Measurements from ENCODE around the gene MARCHF10. TPM values are rescaled to one million over a fixed set of nuclear protein-coding genes. Genes with fewer than 3 reads are reported as not detected.

Gene MARCHF10
- total and polyA plus RNA-seq, 2 of the 13 experiments (the other 11 are each of a cell fraction or from before 2014, with no cell fraction given), result not detected

DNA sequence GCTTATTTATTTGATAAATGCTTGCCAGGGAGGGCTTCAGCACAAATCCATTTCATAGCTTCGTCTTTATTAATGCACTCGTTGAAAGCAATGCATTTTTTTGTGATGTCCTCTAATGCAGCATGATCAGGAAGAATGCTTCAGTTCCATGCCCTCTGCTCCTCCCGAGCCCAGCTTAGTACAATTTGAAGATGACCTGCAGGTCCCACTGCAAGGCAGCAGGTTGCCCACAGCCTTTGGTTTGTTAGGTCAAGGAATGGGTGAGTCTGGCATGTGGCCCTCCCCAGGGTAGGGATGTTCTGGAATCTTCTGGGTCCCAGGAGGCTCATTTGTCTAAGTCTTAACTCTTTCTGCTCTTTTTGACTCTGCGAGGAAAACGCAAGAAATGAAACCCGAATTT lies 49.4 kb upstream of the MARCHF10 start (continued):
- TF ChIP-seq GTF2F1 (IDR thresholded peaks at IDR 0.05; ENCODE audit: low read length), result no peak

DNA sequence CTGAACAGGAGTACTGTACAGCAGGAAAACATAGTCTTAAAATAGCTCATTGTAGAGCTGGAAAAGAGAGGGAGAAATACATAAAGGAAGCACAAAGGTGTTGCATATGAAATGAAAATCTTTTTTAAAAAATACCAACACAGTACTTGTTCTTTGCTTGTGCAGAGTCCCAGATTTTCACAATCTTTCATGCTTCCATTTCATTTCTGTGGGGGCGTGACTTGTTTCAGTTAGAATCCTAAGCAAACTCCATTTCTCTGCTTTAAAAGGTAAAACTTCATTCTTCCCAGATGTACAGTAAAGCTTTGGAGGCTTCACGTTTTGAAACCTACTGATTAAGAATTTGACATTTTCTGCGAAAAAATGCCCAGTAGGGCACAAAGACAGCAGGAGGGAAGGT lies 48.5 kb upstream of the MARCHF10 start:
- DNase-seq (ENCODE audit: low spot score) (no peak), FAIRE-seq (no peak), ATAC-seq (no peak)
- no peak overlapping the region for H2AFZ ChIP-seq (ENCODE audit: low read length)
- TF ChIP-seq ZNF891 (CRISPR knock-in tag; IDR thresholded peaks at IDR 0.05), result no peak
- TF ChIP-seq ZBTB7B (CRISPR knock-in tag; IDR thresholded peaks at IDR 0.05), result no peak
- no peak for TF ChIP-seq ONECUT2 (CRISPR knock-in tag; IDR thresholded peaks at IDR 0.05)
- TF ChIP-seq SMAD1 (CRISPR knock-in tag; IDR thresholded peaks at IDR 0.05; ENCODE audit: borderline replicate concordance, low read depth), result no peak
- intact Hi-C loops (cut with micrococcal nuclease; ENCODE audit: unreplicated experiment) (no loop called here), in situ Hi-C loops (cut with HindIII; ENCODE audit: extremely low pct_ligation_motif_present, low pct_unique_long_range_greater_than_20kb) (no loop called here)
- no TSS peak for BruUV-seq (replicated peaks)
- H3K4me2 ChIP-seq (ENCODE audit: low read depth, low read length), result no peak overlapping the region
- no peaks in the 10 kb centered on the region for H3K9me3 ChIP-seq (ENCODE audit: low read length)
- H3K79me2 ChIP-seq (ENCODE audit: insufficient read depth, low read length), result no peaks in the 10 kb centered on the region
- WGBS (ENCODE audit: low lambda C conversion rate), result 5% methylated on average over 3 of the region's 3 CpGs
- no peaks in the 10 kb centered on the region for H3K4me1 ChIP-seq (ENCODE audit: insufficient read depth, low read length)
- no peak overlapping the region for H3K4me3 ChIP-seq (replicated peaks in 1 of 3; ENCODE audit: insufficient read depth in 1 of 3, low read depth in 2 of 3, low read length in 3 of 3)
- CTCF ChIA-PET (ENCODE audit: low intra/inter-chr PET ratio, low total read pairs), result no interaction called here
- H3K27me3 ChIP-seq (ENCODE audit: control insufficient read depth in 1 of 2, insufficient read depth in 2 of 2, low read length in 2 of 2), result peaks cover 0 to 23% of the 10 kb centered on the region in 2 experiments; a peak in 2 of 5 replicates
- no peaks in the 10 kb centered on the region for H4K20me1 ChIP-seq (ENCODE audit: insufficient read depth, low read length)
- no peak overlapping the region for H3K9ac ChIP-seq (ENCODE audit: insufficient read depth, low read depth, low read length)
- no peaks in the 10 kb centered on the region for H3K36me3 ChIP-seq (replicated peaks in 1 of 2; ENCODE audit: control insufficient read depth in 1 of 2, insufficient read depth in 2 of 2, low read length in 2 of 2)
- H3K27ac ChIP-seq (ENCODE audit: extremely low read length, insufficient read depth, low read length), result no peak overlapping the region
- POLR2A ChIA-PET, result no interaction called here

DNA sequence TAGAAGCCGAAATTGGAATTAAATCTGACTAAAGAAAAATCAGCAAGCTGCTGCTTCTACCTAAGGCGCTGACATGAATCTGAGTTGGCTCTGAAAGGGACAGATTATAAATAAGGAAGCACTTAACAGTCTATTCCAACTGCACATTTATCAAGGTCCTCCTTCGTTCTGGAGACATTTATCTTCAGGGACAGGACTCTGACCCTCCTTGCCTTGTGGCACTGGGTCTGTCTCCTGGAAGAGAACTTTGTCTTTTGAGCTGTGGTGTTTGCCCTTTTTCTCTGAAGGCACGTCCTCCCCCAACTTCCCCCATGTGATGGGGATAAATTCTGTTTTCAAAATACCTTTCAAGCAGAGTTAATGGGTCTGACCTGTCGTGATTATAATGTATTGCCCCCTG lies 47.0 kb upstream of the MARCHF10 start:
- FAIRE-seq (no peak), DNase-seq (ENCODE audit: low spot score) (no peak), ATAC-seq (no peak)
- no peak overlapping the region for H3K9ac ChIP-seq (ENCODE audit: insufficient read depth, low read depth, low read length)
- intact Hi-C loops (cut with micrococcal nuclease; ENCODE audit: unreplicated experiment) (no loop called here), in situ Hi-C loops (cut with HindIII; ENCODE audit: extremely low pct_ligation_motif_present, low pct_unique_long_range_greater_than_20kb) (no loop called here)
- no peaks in the 10 kb centered on the region for H3K36me3 ChIP-seq (replicated peaks in 1 of 2; ENCODE audit: control insufficient read depth in 1 of 2, insufficient read depth in 2 of 2, low read length in 2 of 2)
- H3K4me1 ChIP-seq (ENCODE audit: insufficient read depth, low read length), result no peaks in the 10 kb centered on the region
- POLR2A ChIA-PET, result no interaction called here
- no peaks in the 10 kb centered on the region for H4K20me1 ChIP-seq (ENCODE audit: insufficient read depth, low read length)
- CTCF ChIA-PET (ENCODE audit: low intra/inter-chr PET ratio, low total read pairs), result no interaction called here
- BruUV-seq (replicated peaks), result no TSS peak
- H3K4me2 ChIP-seq (ENCODE audit: low read depth, low read length), result no peak overlapping the region
- WGBS (ENCODE audit: low lambda C conversion rate), result 3% methylated on average over 5 of the region's 5 CpGs
- H3K79me2 ChIP-seq (ENCODE audit: insufficient read depth, low read length), result no peaks in the 10 kb centered on the region
- H3K9me3 ChIP-seq (ENCODE audit: low read length), result no peaks in the 10 kb centered on the region
- no peak overlapping the region for H3K27ac ChIP-seq (ENCODE audit: extremely low read length, insufficient read depth, low read length)
- no peak overlapping the region for H3K4me3 ChIP-seq (replicated peaks in 1 of 3; ENCODE audit: insufficient read depth in 1 of 3, low read depth in 2 of 3, low read length in 3 of 3)
- TF ChIP-seq NFE2 (CRISPR knock-in tag; IDR thresholded peaks at IDR 0.05), result no peak
- TF ChIP-seq, protein P1, sequence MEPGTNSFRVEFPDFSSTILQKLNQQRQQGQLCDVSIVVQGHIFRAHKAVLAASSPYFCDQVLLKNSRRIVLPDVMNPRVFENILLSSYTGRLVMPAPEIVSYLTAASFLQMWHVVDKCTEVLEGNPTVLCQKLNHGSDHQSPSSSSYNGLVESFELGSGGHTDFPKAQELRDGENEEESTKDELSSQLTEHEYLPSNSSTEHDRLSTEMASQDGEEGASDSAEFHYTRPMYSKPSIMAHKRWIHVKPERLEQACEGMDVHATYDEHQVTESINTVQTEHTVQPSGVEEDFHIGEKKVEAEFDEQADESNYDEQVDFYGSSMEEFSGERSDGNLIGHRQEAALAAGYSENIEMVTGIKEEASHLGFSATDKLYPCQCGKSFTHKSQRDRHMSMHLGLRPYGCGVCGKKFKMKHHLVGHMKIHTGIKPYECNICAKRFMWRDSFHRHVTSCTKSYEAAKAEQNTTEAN (CRISPR knock-in tag; conservative IDR thresholded peaks at IDR 0.05), result no peak
- peaks cover 0 to 12% of the 10 kb centered on the region in 2 experiments; a peak in 2 of 5 replicates for H3K27me3 ChIP-seq (ENCODE audit: control insufficient read depth in 1 of 2, insufficient read depth in 2 of 2, low read length in 2 of 2)
- H2AFZ ChIP-seq (ENCODE audit: low read length), result no peak overlapping the region
